HepG2 (cell line): ENCODE data around the gene SMPD3. TPM values are rescaled to one million over a fixed set of nuclear protein-coding genes. Genes with fewer than 3 reads are reported as not detected.

Experiments used
- ATAC-seq: fragments of 200-7000 bp; cut with Tn5 transposase; 3 replicates; pipeline ENCODE4 v1.9.1; 2020; ENCODE audit warnings: mild to moderate bottlenecking, moderate library complexity
- BruUV-seq: library from RNA; stranded (reverse); fragments of 400-500 nt; replicated peaks from 2 replicates; lab custom pipeline; 2021; lab: Mats Ljungman, UMichigan
- CTCF ChIA-PET: fragments of 300-600 bp; formaldehyde crosslinking; extraction: SDS; loops from one replicate; lab custom pipeline; 2021; ENCODE audit warnings: low total read pairs, inconsistent platforms, low intra/inter-chr PET ratio; lab: Yijun Ruan, JAX
- POLR2A ChIA-PET: fragments of 350-600 bp; sonication (Branson Sonifier 250); formaldehyde crosslinking; loops from one replicate; lab custom pipeline; 2020; ENCODE audit warnings: antibody characterized with exemption, inconsistent platforms; lab: Yijun Ruan, JAX
- DNase-seq: peaks from one replicate; pipeline ENCODE4 v3.0.0-alpha.2; 2015; ENCODE audit warnings: low spot score
- FAIRE-seq: peaks from 3 replicates; lab custom pipeline; 2011; peaks lifted over from hg19 to GRCh38; lab: Jason Lieb, UNC
- H2AFZ ChIP-seq: one replicate; pipeline ENCODE4 v1.6.1; 2011; ENCODE audit warnings: low read length, inconsistent platforms
- H3K27ac ChIP-seq: fragments of 300-600 bp; 3 replicates; pipeline ENCODE4 v1.8.0; 2011; ENCODE audit warnings: mixed run types, mild to moderate bottlenecking, mixed read lengths, low read length, inconsistent platforms; ENCODE audit not compliant: insufficient read depth; ENCODE audit errors: extremely low read length
- H3K27me3 ChIP-seq, 2 experiments: fragments of 200-600 bp in 1 of 2; 2 replicates in 1 of 2; 3 replicates in 1 of 2; pipeline versions ENCODE4 v1.6.0 to v1.8.0; 2011; ENCODE audit warnings: low read length in 2 of 2, mild to moderate bottlenecking in 2 of 2, moderate library complexity in 2 of 2, inconsistent platforms in 1 of 2; ENCODE audit not compliant: insufficient read depth in 2 of 2, control insufficient read depth in 1 of 2
- H3K36me3 ChIP-seq, 2 experiments: fragments of 200-600 bp in 1 of 2; replicated peaks in 1 of 2; 2 replicates in 1 of 2; 3 replicates in 1 of 2; pipeline versions ENCODE4 v1.5.1 to v1.8.0; 2011; ENCODE audit warnings: low read length in 2 of 2, inconsistent platforms in 1 of 2; ENCODE audit not compliant: insufficient read depth in 2 of 2, control insufficient read depth in 1 of 2
- H3K4me1 ChIP-seq: 2 replicates; pipeline ENCODE4 v1.5.1; 2012; ENCODE audit warnings: low read length, inconsistent platforms; ENCODE audit not compliant: insufficient read depth
- H3K4me2 ChIP-seq: 2 replicates; pipeline ENCODE4 v1.6.0; 2011; ENCODE audit warnings: low read depth, low read length, inconsistent platforms
- H3K4me3 ChIP-seq, 3 experiments: fragments of 200-600 bp in 1 of 3; sonication (generic), shearing (Covaris generic) in 1 of 3; replicated peaks in 1 of 3; 2 replicates each; pipeline ENCODE4 v1.5.1; 2011 to 2016; ENCODE audit warnings: low read length in 3 of 3, inconsistent platforms in 2 of 3, low read depth in 2 of 3, mild to moderate bottlenecking in 2 of 3, control low read depth in 1 of 3, mixed read lengths in 1 of 3; ENCODE audit not compliant: insufficient read depth in 1 of 3
- H3K79me2 ChIP-seq: one replicate; pipeline ENCODE4 v1.6.1; 2011; ENCODE audit warnings: low read length, inconsistent platforms; ENCODE audit not compliant: insufficient read depth
- H3K9ac ChIP-seq: 2 replicates; pipeline ENCODE4 v1.6.0; 2011; ENCODE audit warnings: mild to moderate bottlenecking, low read depth, low read length, inconsistent platforms; ENCODE audit not compliant: insufficient read depth
- H3K9me3 ChIP-seq: 2 replicates; pipeline ENCODE4 v1.5.1; 2012; ENCODE audit warnings: mild to moderate bottlenecking, low read length
- H4K20me1 ChIP-seq: 2 replicates; pipeline ENCODE4 v1.6.0; 2011; ENCODE audit warnings: inconsistent platforms, mild to moderate bottlenecking, low read length, moderate library complexity; ENCODE audit not compliant: insufficient read depth
- ELK4 ChIP-seq: sonication (generic); formaldehyde crosslinking; IDR thresholded peaks from 2 replicates; pipeline ENCODE4 v1.9.0; 2021; ENCODE audit warnings: missing genetic modification reagents, borderline replicate concordance
- NRL ChIP-seq: sonication (generic); formaldehyde crosslinking; IDR thresholded peaks from 2 replicates; pipeline ENCODE4 v1.5.0; 2020; ENCODE audit warnings: missing genetic modification reagents, mild to moderate bottlenecking, moderate library complexity, borderline replicate concordance
- RBM22 ChIP-seq: fragments of 200-400 bp; formaldehyde crosslinking; optimal IDR thresholded peaks from 2 replicates; pipeline ENCODE3; 2017; ENCODE audit warnings: mild to moderate bottlenecking, low read length, moderate library complexity
- TBX3 ChIP-seq: fragments of 450-650 bp; IDR thresholded peaks from 2 replicates; pipeline ENCODE4 v1.6.1; 2017; ENCODE audit warnings: antibody characterized with exemption, mild to moderate bottlenecking, inconsistent platforms, borderline replicate concordance
- ZBTB8A ChIP-seq: sonication (generic); formaldehyde crosslinking; IDR thresholded peaks from 2 replicates; pipeline ENCODE4 v1.4.0; 2020; ENCODE audit warnings: mild to moderate bottlenecking, low read depth, missing genetic modification reagents, borderline replicate concordance
- ZNF235 ChIP-seq: sonication (generic); formaldehyde crosslinking; IDR thresholded peaks from 2 replicates; pipeline ENCODE4 v1.8.1; 2023; ENCODE audit warnings: mild to moderate bottlenecking, missing genetic modification reagents, borderline replicate concordance
- ZNF678 ChIP-seq: sonication (generic); formaldehyde crosslinking; IDR thresholded peaks from 2 replicates; pipeline ENCODE4 v1.4.0; 2020; ENCODE audit warnings: mild to moderate bottlenecking, missing genetic modification reagents
- ZNF782 ChIP-seq: sonication (generic); formaldehyde crosslinking; IDR thresholded peaks from 2 replicates; pipeline ENCODE4 v1.4.0; 2020; ENCODE audit warnings: missing genetic modification reagents, mild to moderate bottlenecking, borderline replicate concordance
- WGBS: methylation state at CpG from one replicate; pipeline ENCODE4 v1.1.6; 2017; ENCODE audit warnings: low lambda C conversion rate; 5-methylcytosine and 5-hydroxymethylcytosine counted together
- in situ Hi-C: cut with HindIII; loops from 2 replicates; pipeline ENCODE4 v1.10.0; 2017; ENCODE audit warnings: low pct_unique_long_range_greater_than_20kb; ENCODE audit not compliant: extremely low pct_ligation_motif_present
- intact Hi-C: fragments of 100-400 bp; cut with micrococcal nuclease; formaldehyde crosslinking; loops from one replicate; pipeline ENCODE4 v1.10.0; 2022; ENCODE audit not compliant: unreplicated experiment
- polyA plus RNA-seq, 8 experiments: library from polyadenylated mRNA; depleted of rRNA in 3 of 8; stranded (reverse) in 7 of 8; unstranded in 1 of 8; fragments of >200 nt; fragmentation: Illumina TruSeq in 4 of 8; extraction: Trizol in 4 of 8; gene quantifications; 2 replicates each; pipeline versions ENCODE4 v1.2.1 to v1.2.3, GENCODE V29; 2011 to 2016; ENCODE audit warnings: low read depth in 4 of 8, missing spikeins in 1 of 8, mixed read lengths in 1 of 8; ENCODE audit not compliant: insufficient read depth in 1 of 8
- total RNA-seq, 5 experiments: library from RNA; depleted of rRNA; stranded (reverse); fragments of >200 nt; fragmentation: Illumina TruSeq; extraction: Trizol; gene quantifications; 2 replicates each; pipeline ENCODE4 v1.2.3, GENCODE V29; 2016; ENCODE audit warnings: low read depth in 1 of 5
- TF ChIP-seq, protein P1 (sequence below): sonication (generic); formaldehyde crosslinking; IDR thresholded peaks from 2 replicates; pipeline ENCODE4 v1.5.1; 2020; ENCODE audit warnings: mild to moderate bottlenecking, missing genetic modification reagents, moderate library complexity
- TF ChIP-seq, protein P2 (sequence below): sonication (generic); formaldehyde crosslinking; IDR thresholded peaks from 2 replicates; pipeline ENCODE4 v1.9.0; 2021; ENCODE audit warnings: missing genetic modification reagents, borderline replicate concordance
- TF ChIP-seq, protein P3 (sequence below): IDR thresholded peaks from 2 replicates; pipeline ENCODE4 v1.6.1; 2016; ENCODE audit warnings: missing compliant biosample characterization, missing genetic modification reagents, borderline replicate concordance

The SMPD3 gene
- total and polyA plus RNA-seq, 2 of the 13 experiments (the other 11 are each of a cell fraction or from before 2014, with no cell fraction given), result 0.07 to 0.32 TPM

DNA sequence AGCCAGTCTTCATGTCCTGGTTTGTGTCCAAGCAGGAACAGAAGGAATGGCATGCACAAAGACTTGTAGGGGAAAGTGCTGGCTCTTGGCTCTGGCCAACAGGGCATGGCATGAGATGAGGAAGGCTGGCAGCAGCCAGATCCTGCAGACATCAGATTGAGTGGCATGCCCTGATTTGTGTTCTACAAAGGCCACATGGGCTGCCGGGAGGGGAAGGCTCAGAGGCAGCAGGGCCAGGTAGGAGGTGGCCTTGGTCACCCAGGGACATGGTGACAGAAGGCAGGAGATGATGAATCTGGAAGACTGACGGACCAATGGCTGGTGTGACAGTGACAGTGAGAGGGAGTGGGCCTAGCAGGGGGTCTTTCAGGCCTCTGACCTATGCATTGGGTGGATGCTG is 33.7 kb downstream of the SMPD3 start (continued):
- TF ChIP-seq ELK4 (CRISPR knock-in tag) (no peak), TBX3 (no peak), ZBTB8A (CRISPR knock-in tag) (no peak)

DNA sequence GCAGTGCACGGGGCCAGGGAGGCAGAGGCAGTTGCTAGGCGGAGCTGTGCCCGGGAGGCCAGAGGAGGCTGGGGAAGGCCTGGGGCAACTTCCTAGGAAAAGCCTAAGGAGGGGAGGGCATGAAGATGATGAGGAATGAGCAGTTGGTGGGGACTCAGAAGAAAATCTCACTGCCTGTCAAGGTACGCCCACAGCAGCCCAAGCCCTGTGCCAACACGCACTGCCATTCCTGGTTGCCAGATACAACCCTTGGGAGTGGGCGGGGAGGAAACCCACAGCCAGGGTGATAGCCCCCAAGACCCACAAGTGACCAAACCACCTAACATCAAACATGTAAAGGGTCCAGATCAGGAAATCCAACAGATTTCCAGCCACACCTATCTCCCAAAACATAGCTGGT is 36.2 kb downstream of the SMPD3 start:
- no peak for ATAC-seq
- no TSS peak for BruUV-seq
- Histone ChIP-seq H3K79me2 (no peaks in the 10 kb centered on the region), H3K4me3 (no peak overlapping the region), H3K4me2 (no peak overlapping the region), H3K27me3 (peaks cover 8 to 32% of the 10 kb centered on the region in 2 experiments; a peak in 4 of 5 replicates), H3K9ac (no peak overlapping the region), H3K9me3 (no peaks in the 10 kb centered on the region), H4K20me1 (no peaks in the 10 kb centered on the region), H3K4me1 (no peaks in the 10 kb centered on the region; the same call in 1 of the 2 replicates), H3K27ac (no peak overlapping the region), H3K36me3 (no peaks in the 10 kb centered on the region), H2AFZ (no peak overlapping the region)
- DNase-seq, result no peak
- no peak for FAIRE-seq
- 38% methylated on average over 6 of the region's 6 CpGs for WGBS
- POLR2A ChIA-PET, result no interaction called here
- CTCF ChIA-PET, result no interaction called here
- in situ Hi-C loops (no loop called here), intact Hi-C loops (no loop called here)
- TF ChIP-seq, protein P1, sequence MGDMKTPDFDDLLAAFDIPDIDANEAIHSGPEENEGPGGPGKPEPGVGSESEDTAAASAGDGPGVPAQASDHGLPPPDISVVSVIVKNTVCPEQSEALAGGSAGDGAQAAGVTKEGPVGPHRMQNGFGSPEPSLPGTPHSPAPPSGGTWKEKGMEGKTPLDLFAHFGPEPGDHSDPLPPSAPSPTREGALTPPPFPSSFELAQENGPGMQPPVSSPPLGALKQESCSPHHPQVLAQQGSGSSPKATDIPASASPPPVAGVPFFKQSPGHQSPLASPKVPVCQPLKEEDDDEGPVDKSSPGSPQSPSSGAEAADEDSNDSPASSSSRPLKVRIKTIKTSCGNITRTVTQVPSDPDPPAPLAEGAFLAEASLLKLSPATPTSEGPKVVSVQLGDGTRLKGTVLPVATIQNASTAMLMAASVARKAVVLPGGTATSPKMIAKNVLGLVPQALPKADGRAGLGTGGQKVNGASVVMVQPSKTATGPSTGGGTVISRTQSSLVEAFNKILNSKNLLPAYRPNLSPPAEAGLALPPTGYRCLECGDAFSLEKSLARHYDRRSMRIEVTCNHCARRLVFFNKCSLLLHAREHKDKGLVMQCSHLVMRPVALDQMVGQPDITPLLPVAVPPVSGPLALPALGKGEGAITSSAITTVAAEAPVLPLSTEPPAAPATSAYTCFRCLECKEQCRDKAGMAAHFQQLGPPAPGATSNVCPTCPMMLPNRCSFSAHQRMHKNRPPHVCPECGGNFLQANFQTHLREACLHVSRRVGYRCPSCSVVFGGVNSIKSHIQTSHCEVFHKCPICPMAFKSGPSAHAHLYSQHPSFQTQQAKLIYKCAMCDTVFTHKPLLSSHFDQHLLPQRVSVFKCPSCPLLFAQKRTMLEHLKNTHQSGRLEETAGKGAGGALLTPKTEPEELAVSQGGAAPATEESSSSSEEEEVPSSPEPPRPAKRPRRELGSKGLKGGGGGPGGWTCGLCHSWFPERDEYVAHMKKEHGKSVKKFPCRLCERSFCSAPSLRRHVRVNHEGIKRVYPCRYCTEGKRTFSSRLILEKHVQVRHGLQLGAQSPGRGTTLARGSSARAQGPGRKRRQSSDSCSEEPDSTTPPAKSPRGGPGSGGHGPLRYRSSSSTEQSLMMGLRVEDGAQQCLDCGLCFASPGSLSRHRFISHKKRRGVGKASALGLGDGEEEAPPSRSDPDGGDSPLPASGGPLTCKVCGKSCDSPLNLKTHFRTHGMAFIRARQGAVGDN, result no peak
- TF ChIP-seq, protein P2, sequence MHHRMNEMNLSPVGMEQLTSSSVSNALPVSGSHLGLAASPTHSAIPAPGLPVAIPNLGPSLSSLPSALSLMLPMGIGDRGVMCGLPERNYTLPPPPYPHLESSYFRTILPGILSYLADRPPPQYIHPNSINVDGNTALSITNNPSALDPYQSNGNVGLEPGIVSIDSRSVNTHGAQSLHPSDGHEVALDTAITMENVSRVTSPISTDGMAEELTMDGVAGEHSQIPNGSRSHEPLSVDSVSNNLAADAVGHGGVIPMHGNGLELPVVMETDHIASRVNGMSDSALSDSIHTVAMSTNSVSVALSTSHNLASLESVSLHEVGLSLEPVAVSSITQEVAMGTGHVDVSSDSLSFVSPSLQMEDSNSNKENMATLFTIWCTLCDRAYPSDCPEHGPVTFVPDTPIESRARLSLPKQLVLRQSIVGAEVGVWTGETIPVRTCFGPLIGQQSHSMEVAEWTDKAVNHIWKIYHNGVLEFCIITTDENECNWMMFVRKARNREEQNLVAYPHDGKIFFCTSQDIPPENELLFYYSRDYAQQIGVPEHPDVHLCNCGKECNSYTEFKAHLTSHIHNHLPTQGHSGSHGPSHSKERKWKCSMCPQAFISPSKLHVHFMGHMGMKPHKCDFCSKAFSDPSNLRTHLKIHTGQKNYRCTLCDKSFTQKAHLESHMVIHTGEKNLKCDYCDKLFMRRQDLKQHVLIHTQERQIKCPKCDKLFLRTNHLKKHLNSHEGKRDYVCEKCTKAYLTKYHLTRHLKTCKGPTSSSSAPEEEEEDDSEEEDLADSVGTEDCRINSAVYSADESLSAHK, result no peak
- no peak for TF ChIP-seq ZNF235 (CRISPR knock-in tag)
- TF ChIP-seq ZNF782 (CRISPR knock-in tag), result no peak
- TF ChIP-seq, protein P3, sequence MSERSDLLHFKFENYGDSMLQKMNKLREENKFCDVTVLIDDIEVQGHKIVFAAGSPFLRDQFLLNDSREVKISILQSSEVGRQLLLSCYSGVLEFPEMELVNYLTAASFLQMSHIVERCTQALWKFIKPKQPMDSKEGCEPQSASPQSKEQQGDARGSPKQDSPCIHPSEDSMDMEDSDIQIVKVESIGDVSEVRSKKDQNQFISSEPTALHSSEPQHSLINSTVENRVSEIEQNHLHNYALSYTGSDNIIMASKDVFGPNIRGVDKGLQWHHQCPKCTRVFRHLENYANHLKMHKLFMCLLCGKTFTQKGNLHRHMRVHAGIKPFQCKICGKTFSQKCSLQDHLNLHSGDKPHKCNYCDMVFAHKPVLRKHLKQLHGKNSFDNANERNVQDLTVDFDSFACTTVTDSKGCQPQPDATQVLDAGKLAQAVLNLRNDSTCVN (CRISPR knock-in tag), result no peak
- TF ChIP-seq NRL (CRISPR knock-in tag), result no peak
- no peak for TF ChIP-seq RBM22
- no peak for TF ChIP-seq ZNF678 (CRISPR knock-in tag)
